HG03175 (cell line): ENCODE results near the gene SDCCAG8.

Experiments
- ATAC-seq: cut with Tn5 transposase; IDR thresholded peaks from one replicate; pipeline ENCODE4 v1.9.1; 2021; ENCODE audit warnings: mild to moderate bottlenecking, moderate library complexity; ENCODE audit not compliant: unreplicated experiment

SDCCAG8 gene

GRCh38 chr1:243253926-243254232 lies 2.0 kb upstream of the SDCCAG8 start:
- ATAC-seq, result no peak

GRCh38 chr1:243254233-243254926 lies 1.5 kb upstream of the SDCCAG8 start:
- peak; percentile 24 for ATAC-seq

- ATAC-seq, result peak; percentile 56
Observed at GRCh38 chr1:243254927-243255790, 682 bp upstream of the SDCCAG8 start, which contains the start of gene CEP170. Gene CEP170, minus strand, starts transcription at chr1:243255281. Its CDS starts 30,001 bp downstream, at chr1:243225280.

GRCh38 chr1:243256590-243256989 lies 749 bp downstream of the SDCCAG8 start:
- ATAC-seq, result no peak

GRCh38 chr1:243257189-243257588 lies 1.3 kb downstream of the SDCCAG8 start:
- ATAC-seq, result no peak

GRCh38 chr1:243258731-243259130 lies 2.9 kb downstream of the SDCCAG8 start:
- ATAC-seq, result no peak

GRCh38 chr1:243260221-243260880 lies 4.5 kb downstream of the SDCCAG8 start:
- ATAC-seq, result no peak

GRCh38 chr1:243261390-243261789 lies 5.5 kb downstream of the SDCCAG8 start:
- ATAC-seq, result no peak

- ATAC-seq, result no peak
Observed at GRCh38 chr1:243264717-243265116, 8.9 kb downstream of the SDCCAG8 start.

GRCh38 chr1:243266231-243266630 lies 10.4 kb downstream of the SDCCAG8 start:
- ATAC-seq, result no peak

- ATAC-seq, result no peak
Observed at GRCh38 chr1:243267471-243267880, 11.6 kb downstream of the SDCCAG8 start.

GRCh38 chr1:243267914-243268653 lies 12.2 kb downstream of the SDCCAG8 start:
- ATAC-seq, result no peak

- peak; percentile 5 for ATAC-seq
Observed at GRCh38 chr1:243268751-243269460, 13.1 kb downstream of the SDCCAG8 start.

GRCh38 chr1:243269461-243269801 lies 13.6 kb downstream of the SDCCAG8 start:
- peak; percentile 72 for ATAC-seq

- ATAC-seq, result no peak
Observed at GRCh38 chr1:243270097-243270864, 14.4 kb downstream of the SDCCAG8 start.

- ATAC-seq, result no peak
Observed at GRCh38 chr1:243271996-243272395, 16.2 kb downstream of the SDCCAG8 start.

GRCh38 chr1:243272401-243272800 lies 16.6 kb downstream of the SDCCAG8 start:
- no peak for ATAC-seq

- no peak for ATAC-seq
Observed at GRCh38 chr1:243273506-243273905, 17.7 kb downstream of the SDCCAG8 start.

GRCh38 chr1:243273945-243274344 lies 18.1 kb downstream of the SDCCAG8 start:
- no peak for ATAC-seq

- ATAC-seq, result no peak
Observed at GRCh38 chr1:243275316-243275715, 19.5 kb downstream of the SDCCAG8 start.
